WI38 (cell line): ENCODE data around the gene LTA.
"Not testable (repeated sequence)": the region's sequence is repeated elsewhere in the genome, so short reads cannot be mapped to it uniquely, and the experiment has no call there.

Source experiments
- H3K4me3 ChIP-seq: 2 replicates; pipeline ENCODE4 v1.5.1; 2011; ENCODE audit warnings: low read depth, mild to moderate bottlenecking, control low read depth, low read length
- CTCF ChIP-seq: IDR thresholded peaks from 2 replicates; pipeline ENCODE4 v1.5.1; 2012; ENCODE audit warnings: low read depth, mild to moderate bottlenecking, control low read depth, low read length

Gene LTA

GRCh38 chr6:31586008-31586407, 13.9 kb downstream of the LTA start, which contains the start of gene LST1:
TSS of gene LST1 (plus strand) at chr6:31586277. CDS start at chr6:31587300, 1,023 bp downstream.
- no peak within 1 kb of the TSS for H3K4me3 ChIP-seq
- TF ChIP-seq CTCF, result no peak

- TF ChIP-seq CTCF, result no peak
- H3K4me3 ChIP-seq, result no peak overlapping the region
These were observed 14.7 kb downstream of the LTA start for GRCh38 chr6:31586599-31587281.

GRCh38 chr6:31587791-31588777, 16.0 kb downstream of the LTA start:
- H3K4me3 ChIP-seq, result no peak overlapping the region
- no peak for TF ChIP-seq CTCF

- no peak for TF ChIP-seq CTCF
- no peak overlapping the region for H3K4me3 ChIP-seq
These were observed 17.0 kb downstream of the LTA start for GRCh38 chr6:31588871-31589650.

GRCh38 chr6:31590691-31591090, 18.6 kb downstream of the LTA start:
- not testable (repeated sequence) for H3K4me3 ChIP-seq

GRCh38 chr6:31592396-31592771, 20.3 kb downstream of the LTA start:
- no peak overlapping the region for H3K4me3 ChIP-seq
- no peak for TF ChIP-seq CTCF

GRCh38 chr6:31597006-31597405, 24.9 kb downstream of the LTA start:
- no peak overlapping the region for H3K4me3 ChIP-seq
- 0 out of 2 replicates have a peak, but pooled peaks have one; percentile 6 for TF ChIP-seq CTCF
